ENCODE results near the gene GPC3. TPM values are rescaled to one million over a fixed set of nuclear protein-coding genes. Genes with fewer than 3 reads are reported as not detected.

The GPC3 gene
- total RNA-seq, 2 experiments from 2014 or later = 0.14 to 0.18 TPM

GRCh38 chrX:133600536-133600935 is 384.9 kb downstream of the GPC3 start:
- H3K4me3 Mint-ChIP-seq = no peak overlapping the region
- H3K27me3 Mint-ChIP-seq = no peaks in the 10 kb centered on the region
- no peak for DNase-seq
- H3K4me1 Mint-ChIP-seq = no peaks in the 10 kb centered on the region
- H3K36me3 Mint-ChIP-seq = no peaks in the 10 kb centered on the region
- no peak overlapping the region for H3K27ac Mint-ChIP-seq
- no peaks in the 10 kb centered on the region for H3K9me3 Mint-ChIP-seq

- H3K27ac Mint-ChIP-seq = no peak overlapping the region
Observed at GRCh38 chrX:133598601-133599335, 386.6 kb downstream of the GPC3 start.

GRCh38 chrX:133594156-133594555 is 391.2 kb downstream of the GPC3 start:
- no peaks in the 10 kb centered on the region for H3K27me3 Mint-ChIP-seq
- H3K4me1 Mint-ChIP-seq = no peaks in the 10 kb centered on the region
- no peaks in the 10 kb centered on the region for H3K9me3 Mint-ChIP-seq
- no peak overlapping the region for H3K27ac Mint-ChIP-seq
- no peaks in the 10 kb centered on the region for H3K36me3 Mint-ChIP-seq
- no peak for DNase-seq
- H3K4me3 Mint-ChIP-seq = no peak overlapping the region

More at GRCh38 chrX:133598601-133599335, 386.6 kb downstream of the GPC3 start:
- Mint-ChIP-seq H3K27me3 (no peaks in the 10 kb centered on the region), H3K4me1 (no peaks in the 10 kb centered on the region), H3K9me3 (no peaks in the 10 kb centered on the region), H3K4me3 (no peak overlapping the region), H3K36me3 (no peaks in the 10 kb centered on the region)
- no peak for DNase-seq

GRCh38 chrX:133593531-133593930 is 391.9 kb downstream of the GPC3 start:
- Mint-ChIP-seq H3K27ac (no peak overlapping the region), H3K36me3 (no peaks in the 10 kb centered on the region), H3K27me3 (no peaks in the 10 kb centered on the region), H3K4me1 (no peaks in the 10 kb centered on the region), H3K9me3 (no peaks in the 10 kb centered on the region), H3K4me3 (no peak overlapping the region)
- no peak for DNase-seq

- H3K36me3 Mint-ChIP-seq = no peaks in the 10 kb centered on the region
- H3K4me1 Mint-ChIP-seq = no peaks in the 10 kb centered on the region
- H3K27ac Mint-ChIP-seq = no peak overlapping the region
- no peaks in the 10 kb centered on the region for H3K9me3 Mint-ChIP-seq
- no peak overlapping the region for H3K4me3 Mint-ChIP-seq
- no peak for DNase-seq
- no peaks in the 10 kb centered on the region for H3K27me3 Mint-ChIP-seq
Observed at GRCh38 chrX:133590703-133591505, 394.5 kb downstream of the GPC3 start.

GRCh38 chrX:133588827-133589226 is 396.6 kb downstream of the GPC3 start:
- no peaks in the 10 kb centered on the region for H3K27me3 Mint-ChIP-seq
- no peaks in the 10 kb centered on the region for H3K4me1 Mint-ChIP-seq
- no peak for DNase-seq
- H3K4me3 Mint-ChIP-seq = no peak overlapping the region
- no peaks in the 10 kb centered on the region for H3K36me3 Mint-ChIP-seq
- no peaks in the 10 kb centered on the region for H3K9me3 Mint-ChIP-seq
- no peak overlapping the region for H3K27ac Mint-ChIP-seq

GRCh38 chrX:133587818-133588217 is 397.6 kb downstream of the GPC3 start:
- H3K4me3 Mint-ChIP-seq = no peak overlapping the region
- no peaks in the 10 kb centered on the region for H3K27me3 Mint-ChIP-seq
- H3K4me1 Mint-ChIP-seq = no peaks in the 10 kb centered on the region
- no peak overlapping the region for H3K27ac Mint-ChIP-seq
- H3K9me3 Mint-ChIP-seq = no peaks in the 10 kb centered on the region
- no peaks in the 10 kb centered on the region for H3K36me3 Mint-ChIP-seq
- no peak for DNase-seq

- Mint-ChIP-seq H3K9me3 (no peaks in the 10 kb centered on the region), H3K4me3 (no peak overlapping the region), H3K27me3 (no peaks in the 10 kb centered on the region), H3K27ac (no peak overlapping the region), H3K36me3 (no peaks in the 10 kb centered on the region), H3K4me1 (no peaks in the 10 kb centered on the region)
- no peak for DNase-seq
Observed at GRCh38 chrX:133587071-133587470, 398.3 kb downstream of the GPC3 start.

GRCh38 chrX:133586443-133586842 is 399.0 kb downstream of the GPC3 start:
- Mint-ChIP-seq H3K4me1 (no peaks in the 10 kb centered on the region), H3K36me3 (no peaks in the 10 kb centered on the region), H3K27me3 (no peaks in the 10 kb centered on the region), H3K4me3 (no peak overlapping the region), H3K27ac (no peak overlapping the region), H3K9me3 (no peaks in the 10 kb centered on the region)
- DNase-seq = no peak

GRCh38 chrX:133583825-133584224 is 401.6 kb downstream of the GPC3 start:
- Mint-ChIP-seq H3K9me3 (no peaks in the 10 kb centered on the region), H3K36me3 (no peaks in the 10 kb centered on the region), H3K27ac (no peak overlapping the region), H3K27me3 (no peaks in the 10 kb centered on the region), H3K4me3 (no peak overlapping the region), H3K4me1 (no peaks in the 10 kb centered on the region)
- no peak for DNase-seq

GRCh38 chrX:133580625-133581024 is 404.8 kb downstream of the GPC3 start:
- no peaks in the 10 kb centered on the region for H3K27me3 Mint-ChIP-seq

GRCh38 chrX:133579631-133580030 is 405.8 kb downstream of the GPC3 start:
- no peaks in the 10 kb centered on the region for H3K9me3 Mint-ChIP-seq
- DNase-seq = no peak

More at GRCh38 chrX:133580625-133581024, 404.8 kb downstream of the GPC3 start:
- Mint-ChIP-seq H3K27ac (no peak overlapping the region), H3K9me3 (no peaks in the 10 kb centered on the region), H3K4me1 (no peaks in the 10 kb centered on the region), H3K36me3 (no peaks in the 10 kb centered on the region), H3K4me3 (no peak overlapping the region)
- DNase-seq = no peak

GRCh38 chrX:133576876-133577275 is 408.5 kb downstream of the GPC3 start:
- H3K9me3 Mint-ChIP-seq = peaks cover 2% of the 10 kb centered on the region
- no peak overlapping the region for H3K27ac Mint-ChIP-seq
- H3K36me3 Mint-ChIP-seq = no peaks in the 10 kb centered on the region
- H3K4me3 Mint-ChIP-seq = no peak overlapping the region
- DNase-seq = no peak
- no peaks in the 10 kb centered on the region for H3K27me3 Mint-ChIP-seq
- no peaks in the 10 kb centered on the region for H3K4me1 Mint-ChIP-seq

More at GRCh38 chrX:133579631-133580030, 405.8 kb downstream of the GPC3 start:
- Mint-ChIP-seq H3K27ac (no peak overlapping the region), H3K4me3 (no peak overlapping the region), H3K27me3 (no peaks in the 10 kb centered on the region), H3K4me1 (no peaks in the 10 kb centered on the region), H3K36me3 (no peaks in the 10 kb centered on the region)

GRCh38 chrX:133575501-133576136 is 409.8 kb downstream of the GPC3 start:
- no peaks in the 10 kb centered on the region for H3K4me1 Mint-ChIP-seq
- peaks cover 2% of the 10 kb centered on the region for H3K9me3 Mint-ChIP-seq
- no peaks in the 10 kb centered on the region for H3K27me3 Mint-ChIP-seq
- H3K27ac Mint-ChIP-seq = no peak overlapping the region
- H3K4me3 Mint-ChIP-seq = no peak overlapping the region
- H3K36me3 Mint-ChIP-seq = no peaks in the 10 kb centered on the region
- DNase-seq = no peak

GRCh38 chrX:133574716-133575115 is 410.7 kb downstream of the GPC3 start:
- no peak for DNase-seq
- no peak overlapping the region for H3K27ac Mint-ChIP-seq
- H3K36me3 Mint-ChIP-seq = no peaks in the 10 kb centered on the region
- H3K9me3 Mint-ChIP-seq = peaks cover 2% of the 10 kb centered on the region
- no peak overlapping the region for H3K4me3 Mint-ChIP-seq
- no peaks in the 10 kb centered on the region for H3K27me3 Mint-ChIP-seq
- H3K4me1 Mint-ChIP-seq = no peaks in the 10 kb centered on the region

All from activated naive CD8-positive, alpha-beta T cell treated with anti-CD3 and anti-CD28 coated beads for 36 hours (primary cell).